Panc1 (cell line): ENCODE measurements around the gene CFAP97D1. TPM values are rescaled to one million over a fixed set of nuclear protein-coding genes. Genes with fewer than 3 reads are reported as not detected.
A peak's percentile ranks its signal among the peaks of the same experiment; 100 is the strongest.

Source experiments
- ATAC-seq: fragments of 200-7000 bp; cut with Tn5 transposase; 2 replicates; pipeline ENCODE4 v1.9.1; 2020; ENCODE audit warnings: mild to moderate bottlenecking, moderate library complexity
- BruUV-seq: library from RNA; stranded (reverse); fragments of 400-500 nt; replicated peaks from 2 replicates; lab custom pipeline; 2021; lab: Mats Ljungman, UMichigan
- CTCF ChIA-PET: fragments of 300-600 bp; sonication (Branson Sonifier 250); formaldehyde crosslinking; loops from one replicate; lab custom pipeline; 2022; ENCODE audit warnings: antibody characterized with exemption; lab: Charles Lee
- POLR2A ChIA-PET: fragments of 300-600 bp; sonication (Branson Sonifier 250); formaldehyde crosslinking; loops from one replicate; lab custom pipeline; 2022; ENCODE audit warnings: antibody characterized with exemption; lab: Charles Lee
- DNase-seq: peaks from one replicate; pipeline ENCODE4 v3.0.0-alpha.2; 2010; ENCODE audit warnings: low read depth, low spot score
- H3K27ac ChIP-seq: 2 replicates; pipeline ENCODE4 v1.5.1; 2011; ENCODE audit warnings: mild to moderate bottlenecking, low read length, inconsistent platforms
- H3K27me3 ChIP-seq: fragments of 200-500 bp; sonication (Bioruptor generic); 2 replicates; pipeline ENCODE4 v1.6.0; 2014; ENCODE audit warnings: low read length, inconsistent platforms; ENCODE audit not compliant: control insufficient read depth, insufficient read depth
- H3K36me3 ChIP-seq: fragments of 200-500 bp; sonication (Bioruptor generic); 2 replicates; pipeline ENCODE4 v1.5.1; 2014; ENCODE audit warnings: inconsistent platforms, mild to moderate bottlenecking, low read length, moderate library complexity; ENCODE audit not compliant: control insufficient read depth, insufficient read depth
- H3K4me1 ChIP-seq: 2 replicates; pipeline ENCODE4 v1.5.1; 2011; ENCODE audit warnings: inconsistent platforms, mild to moderate bottlenecking, low read length, moderate library complexity; ENCODE audit not compliant: control insufficient read depth, insufficient read depth
- H3K4me3 ChIP-seq, 2 experiments: 2 replicates each; pipeline ENCODE4 v1.5.1; 2011 to 2012; ENCODE audit warnings: low read depth in 2 of 2, low read length in 2 of 2, mild to moderate bottlenecking in 2 of 2, inconsistent platforms in 1 of 2, moderate library complexity in 1 of 2
- H3K9me3 ChIP-seq: fragments of 200-500 bp; sonication (Bioruptor generic); 2 replicates; pipeline ENCODE4 v1.5.1; 2014; ENCODE audit warnings: low read depth, mild to moderate bottlenecking, inconsistent platforms, low read length, moderate library complexity; ENCODE audit not compliant: control insufficient read depth, insufficient read depth
- POLR2AphosphoS5 ChIP-seq: IDR thresholded peaks from 2 replicates; pipeline ENCODE4 v1.6.1; 2012; ENCODE audit warnings: mild to moderate bottlenecking, low read depth, low read length, moderate library complexity
- SIN3A ChIP-seq: IDR thresholded peaks from 2 replicates; pipeline ENCODE4 v1.6.1; 2012; ENCODE audit warnings: low read depth, mild to moderate bottlenecking, low read length, moderate library complexity, borderline replicate concordance; ENCODE audit not compliant: insufficient read depth
- TCF7L2 ChIP-seq: IDR thresholded peaks from 2 replicates; pipeline ENCODE4 v1.6.1; 2011; ENCODE audit warnings: mild to moderate bottlenecking, low read depth, low read length, inconsistent platforms
- in situ Hi-C: cut with HindIII; loops from 2 replicates; pipeline ENCODE4 v1.10.0; 2016; ENCODE audit warnings: low sequenced_read_pairs, low pct_unique_long_range_greater_than_20kb
- intact Hi-C: fragments of 100-400 bp; cut with micrococcal nuclease; formaldehyde crosslinking; loops from one replicate; pipeline ENCODE4 v1.10.0; 2022; ENCODE audit not compliant: unreplicated experiment
- total RNA-seq: library from RNA; stranded (reverse); gene quantifications from one replicate; pipeline ENCODE4 v1.2.1, GENCODE V29; 2021; ENCODE audit not compliant: unreplicated experiment
- TF ChIP-seq, protein P1 (sequence below): fragments of 450-650 bp; IDR thresholded peaks from 2 replicates; pipeline ENCODE4 v1.5.1; 2017; ENCODE audit warnings: mild to moderate bottlenecking
- TF ChIP-seq, protein P2 (sequence below), 2 experiments: IDR thresholded peaks; 2 replicates each; pipeline ENCODE4 v1.6.1; 2011 to 2012; ENCODE audit warnings: low read depth in 2 of 2, control low read depth in 1 of 2, low read length in 1 of 2, mild to moderate bottlenecking in 1 of 2, moderate library complexity in 1 of 2; ENCODE audit not compliant: insufficient read depth in 1 of 2

CFAP97D1 gene
- total RNA-seq, 1 experiment from 2014 or later = not detected

DNA sequence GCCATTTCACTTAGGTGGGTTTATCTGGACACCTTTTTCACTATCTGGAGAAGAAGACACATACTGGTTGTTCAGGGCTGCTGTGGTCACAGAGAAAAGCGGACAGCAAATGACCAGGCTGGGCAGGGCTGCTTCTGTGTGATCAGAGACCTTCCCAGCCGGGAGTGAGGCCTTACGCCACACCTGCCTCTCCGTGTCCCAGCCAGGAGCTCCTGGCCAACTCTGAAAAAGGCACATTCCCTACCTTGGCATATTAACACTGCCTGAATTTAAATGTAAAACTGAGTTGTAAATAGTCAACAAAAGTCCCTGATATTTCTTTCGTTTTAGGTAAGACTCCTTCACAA, 12.5 kb upstream of the CFAP97D1 start:
- in situ Hi-C loops = no loop called here
- Histone ChIP-seq H3K36me3 (no peaks in the 10 kb centered on the region), H3K4me1 (no peaks in the 10 kb centered on the region), H3K4me3 (no peak overlapping the region), H3K27me3 (no peaks in the 10 kb centered on the region), H3K9me3 (no peaks in the 10 kb centered on the region), H3K27ac (no peak overlapping the region)
- ATAC-seq (no peak), DNase-seq (no peak)
- BruUV-seq = TSS peak; percentile 53
- ChIA-PET CTCF (no interaction called here), POLR2A (no interaction called here)
- no peak for TF ChIP-seq TCF7L2
- no peak for TF ChIP-seq SIN3A
- TF ChIP-seq, protein P1, sequence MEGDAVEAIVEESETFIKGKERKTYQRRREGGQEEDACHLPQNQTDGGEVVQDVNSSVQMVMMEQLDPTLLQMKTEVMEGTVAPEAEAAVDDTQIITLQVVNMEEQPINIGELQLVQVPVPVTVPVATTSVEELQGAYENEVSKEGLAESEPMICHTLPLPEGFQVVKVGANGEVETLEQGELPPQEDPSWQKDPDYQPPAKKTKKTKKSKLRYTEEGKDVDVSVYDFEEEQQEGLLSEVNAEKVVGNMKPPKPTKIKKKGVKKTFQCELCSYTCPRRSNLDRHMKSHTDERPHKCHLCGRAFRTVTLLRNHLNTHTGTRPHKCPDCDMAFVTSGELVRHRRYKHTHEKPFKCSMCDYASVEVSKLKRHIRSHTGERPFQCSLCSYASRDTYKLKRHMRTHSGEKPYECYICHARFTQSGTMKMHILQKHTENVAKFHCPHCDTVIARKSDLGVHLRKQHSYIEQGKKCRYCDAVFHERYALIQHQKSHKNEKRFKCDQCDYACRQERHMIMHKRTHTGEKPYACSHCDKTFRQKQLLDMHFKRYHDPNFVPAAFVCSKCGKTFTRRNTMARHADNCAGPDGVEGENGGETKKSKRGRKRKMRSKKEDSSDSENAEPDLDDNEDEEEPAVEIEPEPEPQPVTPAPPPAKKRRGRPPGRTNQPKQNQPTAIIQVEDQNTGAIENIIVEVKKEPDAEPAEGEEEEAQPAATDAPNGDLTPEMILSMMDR = no peak
- TF ChIP-seq, protein P2, sequence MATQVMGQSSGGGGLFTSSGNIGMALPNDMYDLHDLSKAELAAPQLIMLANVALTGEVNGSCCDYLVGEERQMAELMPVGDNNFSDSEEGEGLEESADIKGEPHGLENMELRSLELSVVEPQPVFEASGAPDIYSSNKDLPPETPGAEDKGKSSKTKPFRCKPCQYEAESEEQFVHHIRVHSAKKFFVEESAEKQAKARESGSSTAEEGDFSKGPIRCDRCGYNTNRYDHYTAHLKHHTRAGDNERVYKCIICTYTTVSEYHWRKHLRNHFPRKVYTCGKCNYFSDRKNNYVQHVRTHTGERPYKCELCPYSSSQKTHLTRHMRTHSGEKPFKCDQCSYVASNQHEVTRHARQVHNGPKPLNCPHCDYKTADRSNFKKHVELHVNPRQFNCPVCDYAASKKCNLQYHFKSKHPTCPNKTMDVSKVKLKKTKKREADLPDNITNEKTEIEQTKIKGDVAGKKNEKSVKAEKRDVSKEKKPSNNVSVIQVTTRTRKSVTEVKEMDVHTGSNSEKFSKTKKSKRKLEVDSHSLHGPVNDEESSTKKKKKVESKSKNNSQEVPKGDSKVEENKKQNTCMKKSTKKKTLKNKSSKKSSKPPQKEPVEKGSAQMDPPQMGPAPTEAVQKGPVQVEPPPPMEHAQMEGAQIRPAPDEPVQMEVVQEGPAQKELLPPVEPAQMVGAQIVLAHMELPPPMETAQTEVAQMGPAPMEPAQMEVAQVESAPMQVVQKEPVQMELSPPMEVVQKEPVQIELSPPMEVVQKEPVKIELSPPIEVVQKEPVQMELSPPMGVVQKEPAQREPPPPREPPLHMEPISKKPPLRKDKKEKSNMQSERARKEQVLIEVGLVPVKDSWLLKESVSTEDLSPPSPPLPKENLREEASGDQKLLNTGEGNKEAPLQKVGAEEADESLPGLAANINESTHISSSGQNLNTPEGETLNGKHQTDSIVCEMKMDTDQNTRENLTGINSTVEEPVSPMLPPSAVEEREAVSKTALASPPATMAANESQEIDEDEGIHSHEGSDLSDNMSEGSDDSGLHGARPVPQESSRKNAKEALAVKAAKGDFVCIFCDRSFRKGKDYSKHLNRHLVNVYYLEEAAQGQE (IDR thresholded peaks at IDR 0.05; ENCODE audit: insufficient read depth in 1 of 2, low read depth in 2 of 2, low read length in 1 of 2) = no peak
- no peak for TF ChIP-seq POLR2AphosphoS5
- intact Hi-C loops = no loop called here

DNA sequence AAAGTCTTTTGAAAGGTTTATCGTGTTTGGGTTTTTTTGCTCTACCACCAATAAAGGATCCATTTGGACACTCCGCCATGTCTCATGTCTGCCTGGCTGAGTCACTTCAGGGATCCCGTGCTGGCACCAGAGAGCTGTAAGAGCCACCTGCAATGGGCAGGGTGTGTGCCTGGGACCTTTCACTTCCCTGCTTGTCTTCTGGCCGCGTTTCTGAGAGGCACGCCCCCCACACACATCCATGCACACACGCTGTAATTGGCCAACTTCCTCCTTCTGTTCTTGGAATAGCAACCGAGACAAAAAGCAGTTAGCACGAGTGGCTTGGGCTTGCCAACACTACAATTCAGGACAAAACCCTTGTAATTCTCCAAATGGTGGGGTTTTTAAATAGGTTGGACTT, 11.9 kb upstream of the CFAP97D1 start:
- no peaks in the 10 kb centered on the region for H3K36me3 ChIP-seq
- no peak for ATAC-seq

More for the DNA sequence above, 11.9 kb upstream of the CFAP97D1 start:
- ChIA-PET POLR2A (no interaction called here), CTCF (no interaction called here)
- H3K9me3 ChIP-seq = no peaks in the 10 kb centered on the region
- no peaks in the 10 kb centered on the region for H3K27me3 ChIP-seq
- in situ Hi-C loops = no loop called here
- TF ChIP-seq POLR2AphosphoS5 (no peak), TCF7L2 (no peak), SIN3A (no peak)
- TF ChIP-seq, protein P2 (IDR thresholded peaks at IDR 0.05; ENCODE audit: insufficient read depth in 1 of 2, low read depth in 2 of 2, low read length in 1 of 2) = no peak
- TF ChIP-seq, protein P1 = no peak
- DNase-seq = no peak
- intact Hi-C loops = no loop called here
- H3K27ac ChIP-seq = no peak overlapping the region
- BruUV-seq = no TSS peak
- no peak overlapping the region for H3K4me3 ChIP-seq
- H3K4me1 ChIP-seq = no peaks in the 10 kb centered on the region
